WERI-Rb-1 (cell line): ENCODE results near the gene CCL24.

Source experiments
- DNase-seq: peaks from one replicate; pipeline ENCODE4 v3.0.0-alpha.2; 2020
- H3K27ac ChIP-seq: fragments of 250-450 bp; sonication (Bioruptor Pico); 2 replicates; pipeline ENCODE4 v1.5.1; 2020; ENCODE audit warnings: mild to moderate bottlenecking, moderate library complexity
- H3K27me3 ChIP-seq: fragments of 250-450 bp; sonication (Bioruptor Pico); 2 replicates; pipeline ENCODE4 v1.5.1; 2021; ENCODE audit warnings: mild to moderate bottlenecking, low read depth, moderate library complexity; ENCODE audit not compliant: insufficient read depth, severe bottlenecking
- H3K36me3 ChIP-seq: fragments of 250-450 bp; sonication (Bioruptor Pico); 2 replicates; pipeline ENCODE4 v1.5.1; 2020; ENCODE audit warnings: mild to moderate bottlenecking, moderate library complexity
- H3K4me3 ChIP-seq: 2 replicates; pipeline ENCODE4 v1.5.1; 2011; ENCODE audit warnings: low read depth, mild to moderate bottlenecking, control low read depth, low read length
- H3K9me3 ChIP-seq: fragments of 250-450 bp; sonication (Bioruptor Pico); 2 replicates; pipeline ENCODE4 v1.5.1; 2021; ENCODE audit warnings: mild to moderate bottlenecking, moderate library complexity; ENCODE audit not compliant: severe bottlenecking
- CTCF ChIP-seq: IDR thresholded peaks from 2 replicates; pipeline ENCODE4 v1.5.1; 2011; ENCODE audit warnings: low read depth, mild to moderate bottlenecking, control low read depth, inconsistent platforms, low read length

Gene CCL24

GRCh38 chr7:75817116-75817515, 3.5 kb upstream of the CCL24 start:
- no peak for TF ChIP-seq CTCF
- DNase-seq, result no peak

GRCh38 chr7:75815418-75816064, 1.9 kb upstream of the CCL24 start:
- Histone ChIP-seq H3K27ac (no peak overlapping the region), H3K9me3 (no peaks in the 10 kb centered on the region), H3K27me3 (no peaks in the 10 kb centered on the region), H3K36me3 (no peaks in the 10 kb centered on the region), H3K4me3 (no peak overlapping the region)
- no peak for DNase-seq
- no peak for TF ChIP-seq CTCF

More at GRCh38 chr7:75817116-75817515, 3.5 kb upstream of the CCL24 start:
- H3K27ac ChIP-seq, result no peak overlapping the region
- H3K4me3 ChIP-seq, result no peak overlapping the region
- H3K27me3 ChIP-seq, result no peaks in the 10 kb centered on the region
- no peaks in the 10 kb centered on the region for H3K9me3 ChIP-seq
- H3K36me3 ChIP-seq, result no peaks in the 10 kb centered on the region

- no peak for TF ChIP-seq CTCF
- H3K4me3 ChIP-seq, result no peak overlapping the region
- H3K36me3 ChIP-seq, result no peaks in the 10 kb centered on the region
- H3K27me3 ChIP-seq, result no peaks in the 10 kb centered on the region
- no peak overlapping the region for H3K27ac ChIP-seq
- H3K9me3 ChIP-seq, result no peaks in the 10 kb centered on the region
- no peak for DNase-seq
Measured at GRCh38 chr7:75814407-75814947, 871 bp upstream of the CCL24 start.

GRCh38 chr7:75813084-75813483, 522 bp downstream of the CCL24 start:
- H3K36me3 ChIP-seq, result no peaks in the 10 kb centered on the region
- no peaks in the 10 kb centered on the region for H3K9me3 ChIP-seq
- no peak for TF ChIP-seq CTCF

GRCh38 chr7:75811894-75812678, 1.5 kb downstream of the CCL24 start:
- Histone ChIP-seq H3K27me3 (no peaks in the 10 kb centered on the region), H3K27ac (no peak overlapping the region), H3K36me3 (no peaks in the 10 kb centered on the region), H3K4me3 (no peak overlapping the region), H3K9me3 (peaks cover 4% of the 10 kb centered on the region)
- DNase-seq, result no peak
- TF ChIP-seq CTCF, result no peak

More at GRCh38 chr7:75813084-75813483, 522 bp downstream of the CCL24 start:
- no peak for DNase-seq
- H3K27ac ChIP-seq, result no peak overlapping the region
- no peak overlapping the region for H3K4me3 ChIP-seq
- no peaks in the 10 kb centered on the region for H3K27me3 ChIP-seq
